AG04449 (cell line): Measurements from ENCODE around the gene DCAF5.
"Not testable (repeated sequence)": the region's sequence is repeated elsewhere in the genome, so short reads cannot be mapped to it uniquely, and the experiment has no call there.

ENCODE experiments used
- CTCF ChIA-PET: fragments of 350-600 bp; formaldehyde crosslinking; extraction: SDS; loops from one replicate; lab custom pipeline; 2021; ENCODE audit warnings: antibody characterized with exemption; lab: Yijun Ruan, JAX
- POLR2A ChIA-PET: fragments of 400-600, 350-600 bp; formaldehyde crosslinking; extraction: SDS; loops from one replicate; lab custom pipeline; 2020; ENCODE audit warnings: antibody characterized with exemption, inconsistent platforms; lab: Yijun Ruan, JAX
- DNase-seq: peaks from one replicate; pipeline ENCODE4 v3.0.0-alpha.2; 2010; ENCODE audit warnings: low read depth, low spot score
- H3K4me3 ChIP-seq: 2 replicates; pipeline ENCODE4 v1.5.1; 2011; ENCODE audit warnings: low read depth, mild to moderate bottlenecking, control low read depth, low read length
- CTCF ChIP-seq: IDR thresholded peaks from one replicate; pipeline ENCODE4 v1.5.1; 2011; ENCODE audit warnings: mild to moderate bottlenecking, moderate library complexity, low read length, control low read depth, inconsistent platforms; ENCODE audit not compliant: insufficient read depth; ENCODE audit errors: missing control alignments

Gene DCAF5

GRCh38 chr14:69037790-69038454, 115.0 kb downstream of the DCAF5 start:
- CTCF ChIA-PET: interaction anchor here (0.7 to 1.7 kb wide), 7 partner anchors 7 to 174 kb away, joined by 3 to 4 read pairs (median 3); no protein-coding TSS in a partner anchor
- POLR2A ChIA-PET: interaction anchor here (0.7 to 2.0 kb wide), 6 partner anchors 10 to 87 kb away, joined by 3 to 5 read pairs (median 3); no protein-coding TSS in a partner anchor
- no peak for TF ChIP-seq CTCF
- DNase-seq: no peak
- no peak overlapping the region for H3K4me3 ChIP-seq

- POLR2A ChIA-PET: interaction anchor here (1.5 kb wide), 1 partner anchor 57 kb away, joined by 3 read pairs; no protein-coding TSS in a partner anchor
Observed at GRCh38 chr14:69036757-69037506, 116.0 kb downstream of the DCAF5 start.

GRCh38 chr14:69034612-69035262, 118.2 kb downstream of the DCAF5 start:
- no peak for DNase-seq
- CTCF ChIA-PET: interaction anchor here (1.0 to 1.5 kb wide), 3 partner anchors 55 to 123 kb away, joined by 3 read pairs; no protein-coding TSS in a partner anchor
- no peak overlapping the region for H3K4me3 ChIP-seq
- POLR2A ChIA-PET: no interaction called here
- no peak for TF ChIP-seq CTCF

More at GRCh38 chr14:69036757-69037506, 116.0 kb downstream of the DCAF5 start:
- H3K4me3 ChIP-seq: no peak overlapping the region
- DNase-seq: no peak
- CTCF ChIA-PET: interaction anchor here (0.6 to 1.5 kb wide), 7 partner anchors 8 to 93 kb away, joined by 3 read pairs; no protein-coding TSS in a partner anchor
- TF ChIP-seq CTCF: no peak

GRCh38 chr14:69027242-69027913, 125.5 kb downstream of the DCAF5 start:
- ChIA-PET CTCF (interaction anchor here (1.0 to 1.2 kb wide), 3 partner anchors 10 to 80 kb away, joined by 3 read pairs; no protein-coding TSS in a partner anchor), POLR2A (interaction anchor here (0.6 to 0.7 kb wide), 2 partner anchors 11 to 16 kb away, joined by 3 read pairs; no protein-coding TSS in a partner anchor)
- no peak overlapping the region for H3K4me3 ChIP-seq
- no peak for DNase-seq
- no peak for TF ChIP-seq CTCF

DNA sequence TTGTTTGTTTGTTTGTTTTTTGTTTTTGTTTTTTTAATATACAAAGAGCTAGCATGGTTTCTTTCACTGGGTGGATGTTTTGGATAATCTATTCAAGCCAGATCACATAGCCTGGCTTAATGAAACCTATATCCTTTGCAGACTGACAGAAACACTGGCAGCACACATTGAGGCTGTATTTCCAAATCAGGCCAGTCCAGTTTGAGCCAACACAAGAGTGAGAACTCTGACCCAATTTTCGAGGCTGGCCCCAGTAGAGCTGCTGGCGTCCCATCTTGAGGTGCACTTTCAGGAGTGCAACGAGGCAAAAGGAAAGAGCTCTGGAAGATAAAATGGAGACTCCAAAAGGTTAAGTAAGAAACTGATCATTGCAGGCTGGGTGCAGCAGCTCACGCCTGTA, 129.9 kb downstream of the DCAF5 start:
- DNase-seq: no peak
- POLR2A ChIA-PET: no interaction called here
- no peak overlapping the region for H3K4me3 ChIP-seq
- CTCF ChIA-PET: interaction anchor here (1.3 kb wide), 1 partner anchor 18 kb away, joined by 3 read pairs; no protein-coding TSS in a partner anchor
- no peak for TF ChIP-seq CTCF

DNA sequence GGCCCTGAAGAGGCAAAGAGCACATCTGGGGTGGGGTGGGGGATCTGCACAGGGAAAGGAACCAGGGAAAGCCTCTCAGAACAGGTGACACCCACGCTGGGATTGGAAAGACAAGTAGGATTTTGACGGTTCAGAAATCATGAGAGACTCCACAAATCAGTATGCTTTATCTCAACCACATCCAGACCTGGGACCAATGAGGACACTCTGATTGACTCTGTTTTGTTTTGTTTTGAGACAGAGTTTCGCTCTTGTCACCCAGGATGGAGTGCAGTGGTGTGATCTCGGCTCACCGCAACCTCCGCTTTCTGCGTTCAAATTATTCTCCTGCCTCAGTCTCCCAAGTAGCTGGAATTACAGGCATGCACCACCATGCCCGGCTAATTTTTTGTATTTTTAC, 130.8 kb downstream of the DCAF5 start:
- H3K4me3 ChIP-seq, DNase-seq, CTCF ChIA-PET, POLR2A ChIA-PET: not testable (repeated sequence)
